ENCODE data around the gene LRRC43. TPM values are rescaled to one million over a fixed set of nuclear protein-coding genes. Genes with fewer than 3 reads are reported as not detected.

Gene LRRC43
- total and polyA plus RNA-seq, 2 experiments from 2014 or later = 0.45 TPM; not detected in 1

GRCh38 chr12:122162976-122163375 lies 19.9 kb upstream of the LRRC43 start (continued):
- TF ChIP-seq, protein P1, sequence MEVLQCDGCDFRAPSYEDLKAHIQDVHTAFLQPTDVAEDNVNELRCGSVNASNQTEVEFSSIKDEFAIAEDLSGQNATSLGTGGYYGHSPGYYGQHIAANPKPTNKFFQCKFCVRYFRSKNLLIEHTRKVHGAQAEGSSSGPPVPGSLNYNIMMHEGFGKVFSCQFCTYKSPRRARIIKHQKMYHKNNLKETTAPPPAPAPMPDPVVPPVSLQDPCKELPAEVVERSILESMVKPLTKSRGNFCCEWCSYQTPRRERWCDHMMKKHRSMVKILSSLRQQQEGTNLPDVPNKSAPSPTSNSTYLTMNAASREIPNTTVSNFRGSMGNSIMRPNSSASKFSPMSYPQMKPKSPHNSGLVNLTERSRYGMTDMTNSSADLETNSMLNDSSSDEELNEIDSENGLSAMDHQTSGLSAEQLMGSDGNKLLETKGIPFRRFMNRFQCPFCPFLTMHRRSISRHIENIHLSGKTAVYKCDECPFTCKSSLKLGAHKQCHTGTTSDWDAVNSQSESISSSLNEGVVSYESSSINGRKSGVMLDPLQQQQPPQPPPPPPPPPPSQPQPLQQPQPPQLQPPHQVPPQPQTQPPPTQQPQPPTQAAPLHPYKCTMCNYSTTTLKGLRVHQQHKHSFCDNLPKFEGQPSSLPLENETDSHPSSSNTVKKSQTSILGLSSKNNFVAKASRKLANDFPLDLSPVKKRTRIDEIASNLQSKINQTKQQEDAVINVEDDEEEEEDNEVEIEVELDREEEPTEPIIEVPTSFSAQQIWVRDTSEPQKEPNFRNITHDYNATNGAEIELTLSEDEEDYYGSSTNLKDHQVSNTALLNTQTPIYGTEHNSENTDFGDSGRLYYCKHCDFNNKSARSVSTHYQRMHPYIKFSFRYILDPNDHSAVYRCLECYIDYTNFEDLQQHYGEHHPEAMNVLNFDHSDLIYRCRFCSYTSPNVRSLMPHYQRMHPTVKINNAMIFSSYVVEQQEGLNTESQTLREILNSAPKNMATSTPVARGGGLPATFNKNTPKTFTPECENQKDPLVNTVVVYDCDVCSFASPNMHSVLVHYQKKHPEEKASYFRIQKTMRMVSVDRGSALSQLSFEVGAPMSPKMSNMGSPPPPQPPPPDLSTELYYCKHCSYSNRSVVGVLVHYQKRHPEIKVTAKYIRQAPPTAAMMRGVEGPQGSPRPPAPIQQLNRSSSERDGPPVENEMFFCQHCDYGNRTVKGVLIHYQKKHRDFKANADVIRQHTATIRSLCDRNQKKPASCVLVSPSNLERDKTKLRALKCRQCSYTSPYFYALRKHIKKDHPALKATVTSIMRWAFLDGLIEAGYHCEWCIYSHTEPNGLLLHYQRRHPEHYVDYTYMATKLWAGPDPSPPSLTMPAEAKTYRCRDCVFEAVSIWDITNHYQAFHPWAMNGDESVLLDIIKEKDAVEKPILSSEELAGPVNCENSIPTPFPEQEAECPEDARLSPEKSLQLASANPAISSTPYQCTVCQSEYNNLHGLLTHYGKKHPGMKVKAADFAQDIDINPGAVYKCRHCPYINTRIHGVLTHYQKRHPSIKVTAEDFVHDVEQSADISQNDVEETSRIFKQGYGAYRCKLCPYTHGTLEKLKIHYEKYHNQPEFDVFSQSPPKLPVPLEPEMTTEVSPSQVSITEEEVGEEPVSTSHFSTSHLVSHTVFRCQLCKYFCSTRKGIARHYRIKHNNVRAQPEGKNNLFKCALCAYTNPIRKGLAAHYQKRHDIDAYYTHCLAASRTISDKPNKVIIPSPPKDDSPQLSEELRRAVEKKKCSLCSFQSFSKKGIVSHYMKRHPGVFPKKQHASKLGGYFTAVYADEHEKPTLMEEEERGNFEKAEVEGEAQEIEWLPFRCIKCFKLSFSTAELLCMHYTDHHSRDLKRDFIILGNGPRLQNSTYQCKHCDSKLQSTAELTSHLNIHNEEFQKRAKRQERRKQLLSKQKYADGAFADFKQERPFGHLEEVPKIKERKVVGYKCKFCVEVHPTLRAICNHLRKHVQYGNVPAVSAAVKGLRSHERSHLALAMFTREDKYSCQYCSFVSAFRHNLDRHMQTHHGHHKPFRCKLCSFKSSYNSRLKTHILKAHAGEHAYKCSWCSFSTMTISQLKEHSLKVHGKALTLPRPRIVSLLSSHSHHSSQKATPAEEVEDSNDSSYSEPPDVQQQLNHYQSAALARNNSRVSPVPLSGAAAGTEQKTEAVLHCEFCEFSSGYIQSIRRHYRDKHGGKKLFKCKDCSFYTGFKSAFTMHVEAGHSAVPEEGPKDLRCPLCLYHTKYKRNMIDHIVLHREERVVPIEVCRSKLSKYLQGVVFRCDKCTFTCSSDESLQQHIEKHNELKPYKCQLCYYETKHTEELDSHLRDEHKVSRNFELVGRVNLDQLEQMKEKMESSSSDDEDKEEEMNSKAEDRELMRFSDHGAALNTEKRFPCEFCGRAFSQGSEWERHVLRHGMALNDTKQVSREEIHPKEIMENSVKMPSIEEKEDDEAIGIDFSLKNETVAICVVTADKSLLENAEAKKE (CRISPR knock-in tag; IDR thresholded peaks at IDR 0.05) = no peak
- TF ChIP-seq CREB1 (CRISPR knock-in tag; IDR thresholded peaks at IDR 0.05; ENCODE audit: low read depth) (no peak), JUNB (IDR thresholded peaks at IDR 0.05; ENCODE audit: unreplicated experiment) (no peak), POLR2AphosphoS5 (IDR thresholded peaks at IDR 0.05; ENCODE audit: low read depth) (no peak), STAT1 (IDR thresholded peaks at IDR 0.05; ENCODE audit: unreplicated experiment) (no peak)
- TF ChIP-seq, protein P2, sequence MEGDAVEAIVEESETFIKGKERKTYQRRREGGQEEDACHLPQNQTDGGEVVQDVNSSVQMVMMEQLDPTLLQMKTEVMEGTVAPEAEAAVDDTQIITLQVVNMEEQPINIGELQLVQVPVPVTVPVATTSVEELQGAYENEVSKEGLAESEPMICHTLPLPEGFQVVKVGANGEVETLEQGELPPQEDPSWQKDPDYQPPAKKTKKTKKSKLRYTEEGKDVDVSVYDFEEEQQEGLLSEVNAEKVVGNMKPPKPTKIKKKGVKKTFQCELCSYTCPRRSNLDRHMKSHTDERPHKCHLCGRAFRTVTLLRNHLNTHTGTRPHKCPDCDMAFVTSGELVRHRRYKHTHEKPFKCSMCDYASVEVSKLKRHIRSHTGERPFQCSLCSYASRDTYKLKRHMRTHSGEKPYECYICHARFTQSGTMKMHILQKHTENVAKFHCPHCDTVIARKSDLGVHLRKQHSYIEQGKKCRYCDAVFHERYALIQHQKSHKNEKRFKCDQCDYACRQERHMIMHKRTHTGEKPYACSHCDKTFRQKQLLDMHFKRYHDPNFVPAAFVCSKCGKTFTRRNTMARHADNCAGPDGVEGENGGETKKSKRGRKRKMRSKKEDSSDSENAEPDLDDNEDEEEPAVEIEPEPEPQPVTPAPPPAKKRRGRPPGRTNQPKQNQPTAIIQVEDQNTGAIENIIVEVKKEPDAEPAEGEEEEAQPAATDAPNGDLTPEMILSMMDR (conservative IDR thresholded peaks at IDR 0.05; ENCODE audit: low read depth in 2 of 2) = no peak

Data from GM23338 (cell line).